ENCODE results near the gene TMEM19.
"Not testable (repeated sequence)": the region's sequence is repeated elsewhere in the genome, so short reads cannot be mapped to it uniquely, and the experiment has no call there.

The TMEM19 gene

DNA sequence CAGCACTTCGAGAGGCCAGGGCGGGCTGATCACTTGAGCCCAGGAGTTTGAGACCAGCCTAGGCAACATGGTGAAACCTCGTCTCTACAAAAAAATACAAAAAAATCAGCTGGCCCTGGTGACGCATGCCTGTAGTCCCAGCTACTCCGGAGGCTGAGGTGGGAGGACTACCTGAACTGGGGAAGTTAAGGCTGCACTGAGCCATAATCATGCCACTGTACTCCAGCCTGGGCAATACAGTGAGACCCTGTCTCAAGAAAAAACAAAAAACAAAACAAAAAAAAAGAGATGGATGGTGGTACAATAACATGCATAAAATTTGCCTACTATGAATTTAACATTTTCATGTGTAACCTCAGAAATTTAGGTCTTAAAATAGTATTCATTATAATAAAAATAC is 19.6 kb upstream of the TMEM19 start:
- no peak for DNase-seq

DNA sequence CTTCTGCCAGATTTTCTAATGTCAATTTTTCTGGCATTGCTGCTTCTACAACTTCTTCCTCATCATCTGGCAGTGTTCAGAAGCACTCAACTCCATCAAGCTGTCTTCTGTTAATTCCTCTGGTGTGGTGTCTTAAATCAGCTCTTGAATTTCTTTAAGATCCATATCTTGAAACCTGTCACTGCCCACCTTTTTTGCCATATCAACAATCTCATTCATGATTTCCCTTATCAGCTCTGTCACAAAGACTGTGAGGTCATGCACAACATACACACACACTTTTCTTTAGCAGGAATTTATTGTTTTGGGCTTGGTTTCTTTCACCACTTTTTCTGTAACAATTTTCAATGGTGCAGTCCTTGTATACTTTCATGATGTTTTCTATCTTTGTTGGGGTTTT is 14.6 kb upstream of the TMEM19 start:
- no peak for DNase-seq

DNA sequence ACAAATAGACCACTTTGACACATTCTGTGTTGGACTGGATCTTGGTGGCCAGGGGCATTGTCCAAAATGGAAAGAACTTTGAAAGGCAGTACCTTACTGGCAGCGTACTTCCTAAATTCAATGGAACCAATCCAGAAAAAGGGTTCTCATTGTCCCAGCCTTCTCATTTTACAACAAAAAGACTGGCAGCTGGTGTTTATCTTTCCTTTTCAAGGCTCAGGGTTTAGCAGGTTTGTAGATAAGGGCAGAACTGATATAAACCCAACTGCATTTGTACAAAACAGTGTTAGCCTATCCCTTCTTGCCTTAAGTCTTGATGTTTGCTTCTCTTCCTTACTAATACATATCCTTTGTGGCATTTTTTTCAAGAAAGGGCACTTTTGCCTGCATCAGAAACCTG is 14.1 kb upstream of the TMEM19 start:
- peak; percentile 7 for DNase-seq

DNA sequence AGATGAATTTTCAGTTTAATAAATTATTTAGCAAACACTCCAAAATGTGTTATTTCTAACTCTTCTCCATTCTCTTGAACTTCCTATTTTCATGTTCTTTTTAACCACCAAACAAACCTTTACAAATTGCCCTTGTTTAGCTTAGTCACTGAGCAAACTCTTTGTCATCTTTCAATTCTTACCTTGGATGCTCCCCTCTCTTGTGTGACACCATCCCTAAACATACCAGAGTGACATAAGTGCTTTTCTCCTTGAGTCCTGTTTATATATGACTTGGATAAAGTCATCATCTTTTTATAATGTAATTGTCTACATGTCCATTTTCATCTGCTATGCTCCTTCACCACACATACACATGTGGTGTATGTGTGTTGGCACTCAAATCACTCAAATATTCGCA is 3.4 kb upstream of the TMEM19 start:
- no peak for DNase-seq

DNA sequence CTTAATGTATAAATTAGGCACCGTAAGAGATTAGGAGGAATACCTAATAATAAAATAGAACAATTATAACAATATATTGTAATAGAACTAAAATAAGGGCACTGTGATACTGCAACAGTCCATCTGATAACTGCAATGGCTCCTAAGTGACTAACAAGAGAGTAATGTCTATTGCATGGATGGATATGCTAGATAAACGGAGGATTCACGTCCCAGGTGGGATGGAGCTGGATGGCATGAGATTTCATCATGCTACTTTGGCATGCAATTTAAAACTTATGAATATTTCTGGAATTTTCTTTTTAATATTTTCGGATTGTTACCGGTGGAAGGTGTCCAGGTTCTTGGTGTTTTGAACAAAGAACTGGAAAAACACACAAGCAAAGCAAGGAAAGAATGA is 2.2 kb upstream of the TMEM19 start:
- DNase-seq: no peak

DNA sequence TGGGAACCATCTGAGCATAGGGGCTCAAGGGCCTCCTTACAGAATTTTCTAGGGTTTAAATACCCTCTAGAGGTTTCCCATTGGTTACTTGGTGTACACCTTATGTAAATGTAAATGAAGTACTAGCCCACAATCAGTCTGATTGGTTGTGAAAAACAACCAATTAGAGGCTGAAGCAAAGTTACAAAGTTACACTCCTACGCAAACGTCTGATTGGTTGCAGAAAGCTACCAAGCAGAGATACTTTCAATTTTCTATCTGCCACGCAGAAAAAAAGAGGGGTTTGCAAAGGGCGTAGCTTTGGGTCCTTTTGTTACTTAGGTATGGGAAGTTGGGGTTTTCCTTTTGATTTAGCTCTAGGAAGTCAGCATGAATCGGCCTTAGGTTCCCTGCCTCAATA is 1.8 kb upstream of the TMEM19 start:
- DNase-seq: peak; percentile 58

DNA sequence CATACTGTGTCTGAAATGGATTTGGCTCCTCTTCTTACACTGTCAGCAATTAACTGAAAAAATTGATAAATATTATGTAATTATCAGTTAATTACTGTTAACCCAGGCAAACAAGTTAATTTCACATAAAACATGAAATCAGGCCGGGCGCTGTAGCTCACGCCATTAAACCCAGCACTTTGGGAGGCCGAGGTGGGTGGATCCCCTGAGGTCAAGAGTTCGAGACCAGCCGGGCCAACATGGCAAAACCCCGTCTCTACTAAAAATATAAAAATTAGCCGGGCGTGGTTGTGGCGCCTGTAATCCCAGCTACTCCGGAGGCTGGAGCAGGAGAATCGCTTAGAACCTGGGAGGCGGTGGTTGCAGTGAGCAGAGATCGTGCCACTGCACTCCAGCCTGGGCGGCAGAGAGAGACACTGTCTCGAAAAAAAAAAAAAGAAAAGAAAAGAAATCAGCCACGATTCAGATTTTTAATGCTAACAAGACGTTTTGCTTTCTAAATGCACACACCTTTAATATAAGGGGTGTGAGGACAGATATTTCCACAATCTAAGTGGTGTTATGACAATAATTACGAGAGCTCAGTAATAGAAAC is 473 bp upstream of the TMEM19 start:
- DNase-seq: peak; percentile 23

DNA sequence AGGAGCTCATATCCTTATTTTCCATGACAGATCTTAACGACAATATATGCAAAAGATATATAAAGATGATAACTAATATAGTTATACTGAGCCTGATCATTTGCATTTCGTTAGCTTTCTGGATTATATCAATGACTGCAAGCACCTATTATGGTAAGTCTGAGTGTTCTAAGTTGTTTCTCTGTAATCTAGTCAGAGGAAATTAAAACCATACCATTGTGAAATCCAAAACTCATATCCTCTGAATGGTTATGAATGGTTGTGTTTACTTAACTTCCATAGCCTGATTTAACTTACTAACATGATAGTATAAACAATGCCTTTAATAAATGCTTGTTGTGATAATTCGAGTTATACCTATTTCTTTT is 760 bp downstream of the TMEM19 start:
- no peak for DNase-seq

DNA sequence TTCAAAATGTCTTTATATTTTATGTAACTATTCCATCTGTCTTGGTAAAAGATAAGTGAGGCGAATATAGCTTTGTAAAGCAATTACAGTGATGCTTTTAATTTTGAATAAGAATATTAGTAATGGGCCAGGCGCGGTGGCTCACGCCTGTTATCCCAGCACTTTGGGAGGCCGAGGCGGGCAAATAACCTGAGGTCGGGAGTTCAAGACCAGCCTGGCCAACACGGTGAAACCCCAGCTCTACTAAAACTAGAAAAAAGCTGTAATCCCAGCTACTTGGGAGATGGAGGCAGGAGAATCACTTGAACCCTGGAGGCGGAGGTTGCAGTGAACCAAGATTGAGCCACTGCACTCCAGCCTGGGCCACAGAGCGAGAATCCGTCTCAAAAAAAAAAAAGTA is 1.3 kb downstream of the TMEM19 start:
- DNase-seq: not testable (repeated sequence)

DNA sequence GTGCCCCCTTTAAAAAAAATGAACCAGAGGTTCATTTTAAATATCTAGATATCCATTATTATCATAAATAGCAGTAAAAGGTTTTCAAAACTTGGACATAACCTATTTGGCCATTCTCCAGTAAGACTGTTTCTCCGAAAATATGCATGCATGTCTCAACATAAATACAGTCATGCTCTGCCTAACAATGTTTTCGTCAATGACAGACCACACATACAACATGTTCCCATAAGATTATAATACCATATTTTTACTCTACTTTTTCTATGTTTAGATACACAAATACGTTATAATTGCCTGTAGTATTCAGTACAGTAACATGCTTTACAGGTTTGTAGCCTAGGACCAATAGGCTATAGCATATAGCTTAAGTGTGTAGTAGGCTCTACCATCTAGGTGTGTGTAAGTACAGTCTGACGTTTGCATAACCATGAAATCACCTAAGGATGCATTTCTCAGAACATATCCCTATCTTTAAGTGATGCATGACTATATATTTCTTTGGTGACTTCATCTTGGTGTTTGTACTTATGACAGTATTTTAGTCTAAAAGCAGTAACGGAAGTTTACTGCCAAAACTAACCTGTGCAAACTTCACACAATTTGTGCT is 3.2 kb downstream of the TMEM19 start:
- no peak for DNase-seq

DNA sequence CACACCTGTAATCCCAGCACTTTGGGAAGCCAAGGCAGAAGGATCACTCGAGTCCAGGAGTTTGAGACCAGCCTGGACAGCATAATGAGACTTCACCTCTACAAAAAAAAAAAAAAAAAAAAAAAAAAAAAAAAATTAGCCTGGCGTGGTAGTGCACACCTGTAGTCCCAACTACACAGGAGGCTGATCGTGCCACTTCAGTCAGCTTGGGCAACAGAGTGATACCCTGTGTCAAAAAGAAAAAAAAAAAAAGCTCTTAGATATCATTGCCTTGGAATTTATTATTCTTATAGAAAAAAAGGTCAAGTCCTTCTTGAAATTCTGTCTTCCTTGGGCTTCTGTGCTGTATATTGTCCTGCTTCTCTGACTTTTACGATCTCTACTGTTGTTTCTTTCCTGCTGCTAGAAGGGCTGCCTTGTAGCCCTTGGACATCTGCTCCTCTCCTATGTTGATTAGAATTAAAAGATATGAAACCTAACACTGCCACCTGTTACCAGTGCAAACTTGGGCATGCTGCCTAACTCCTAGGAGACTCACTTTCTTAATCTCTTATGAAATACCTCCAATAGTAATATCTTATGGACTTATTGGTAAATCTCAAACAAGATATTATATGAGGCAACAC is 5.7 kb downstream of the TMEM19 start:
- DNase-seq: peak; percentile 60

DNA sequence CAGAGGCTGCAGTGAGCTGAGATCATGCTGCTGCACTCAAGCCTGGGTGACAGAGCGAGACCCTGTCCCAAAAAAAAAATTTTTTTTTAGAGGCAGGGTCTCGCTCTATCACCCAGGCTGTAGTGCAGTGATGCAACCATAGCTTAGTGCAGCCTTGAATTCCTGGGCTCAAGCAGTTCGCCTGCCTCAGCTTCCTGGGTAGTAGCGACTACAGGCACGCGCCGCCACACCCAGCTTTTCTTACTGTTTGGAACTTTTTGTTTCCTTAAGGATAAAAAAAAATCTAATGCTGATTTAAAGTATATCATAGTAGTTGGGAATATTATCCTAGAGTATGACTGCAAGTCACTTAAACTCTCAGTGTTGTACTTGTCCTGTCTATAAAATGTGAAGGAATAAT is 7.2 kb downstream of the TMEM19 start:
- DNase-seq: no peak

DNA sequence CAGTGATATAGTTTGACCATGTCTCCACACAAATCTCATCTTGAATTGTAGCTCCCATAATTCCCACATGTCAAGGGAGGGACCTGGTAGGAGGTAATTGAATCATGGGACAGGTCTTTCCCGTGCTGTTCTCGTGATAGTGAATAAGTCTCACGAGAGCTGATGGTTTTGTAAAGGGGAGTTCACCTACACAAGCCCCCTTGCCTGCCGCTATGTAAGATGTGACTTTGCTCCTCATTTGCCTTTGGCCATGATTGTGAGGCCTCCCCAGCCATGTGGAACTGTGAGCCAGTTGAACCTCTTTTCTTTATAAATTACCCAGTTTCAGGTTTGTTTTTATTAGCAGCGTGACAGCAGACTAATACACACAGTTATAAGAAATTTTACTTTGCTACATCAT is 7.8 kb downstream of the TMEM19 start:
- not testable (repeated sequence) for DNase-seq

DNA sequence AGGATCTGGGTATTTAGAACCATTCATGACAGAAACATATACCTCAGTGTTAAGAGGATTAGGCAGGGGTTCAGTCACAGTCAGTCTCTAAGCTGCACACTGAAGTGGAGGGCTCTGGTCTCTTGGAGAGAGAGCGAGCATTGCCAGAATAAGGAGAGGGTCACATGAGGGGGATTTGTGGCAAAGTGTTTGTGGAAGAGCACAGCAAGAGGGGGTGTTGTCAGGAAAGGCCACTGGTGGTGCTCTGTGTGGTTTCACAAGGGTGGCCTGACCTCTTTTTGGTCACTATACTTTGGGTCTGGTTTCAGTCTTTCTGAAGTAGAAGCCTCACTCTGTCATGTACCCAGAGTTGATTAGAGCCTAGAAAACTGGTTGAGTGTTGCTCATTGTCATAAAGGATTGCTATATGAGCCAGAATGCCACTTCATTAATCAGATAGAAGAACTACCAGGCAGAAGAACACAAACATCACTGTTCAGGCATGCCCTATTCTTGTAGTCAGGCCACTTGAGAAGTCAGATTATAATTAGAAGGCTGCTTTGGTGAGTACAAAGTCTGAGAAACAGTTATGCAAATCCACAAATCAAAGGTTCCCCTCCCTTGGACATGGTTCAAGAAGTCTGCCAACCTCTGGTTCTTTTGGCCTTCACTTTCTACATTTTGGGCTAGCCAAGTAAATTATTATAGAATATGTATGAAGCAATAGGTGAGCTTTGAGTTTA is 8.4 kb downstream of the TMEM19 start:
- DNase-seq: no peak

DNA sequence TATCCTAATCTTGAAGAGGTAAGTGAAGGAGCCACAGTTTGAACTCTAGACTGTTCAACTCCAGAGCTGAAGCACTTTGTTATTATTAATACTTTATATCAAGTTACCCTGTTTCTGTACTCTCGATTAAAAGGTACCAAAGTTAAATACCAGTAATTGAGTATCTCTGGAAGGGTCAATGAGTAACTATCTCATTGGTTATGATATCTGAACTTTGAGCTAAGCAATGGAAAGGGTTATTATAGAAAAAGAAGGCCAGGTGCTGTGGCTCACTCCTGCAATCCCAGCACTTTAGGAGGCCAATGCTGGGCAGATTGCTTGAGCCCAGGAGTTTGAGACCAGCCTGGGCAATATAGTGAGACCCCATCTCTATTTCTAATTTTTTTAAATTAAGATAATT is 9.9 kb downstream of the TMEM19 start:
- DNase-seq: no peak

DNA sequence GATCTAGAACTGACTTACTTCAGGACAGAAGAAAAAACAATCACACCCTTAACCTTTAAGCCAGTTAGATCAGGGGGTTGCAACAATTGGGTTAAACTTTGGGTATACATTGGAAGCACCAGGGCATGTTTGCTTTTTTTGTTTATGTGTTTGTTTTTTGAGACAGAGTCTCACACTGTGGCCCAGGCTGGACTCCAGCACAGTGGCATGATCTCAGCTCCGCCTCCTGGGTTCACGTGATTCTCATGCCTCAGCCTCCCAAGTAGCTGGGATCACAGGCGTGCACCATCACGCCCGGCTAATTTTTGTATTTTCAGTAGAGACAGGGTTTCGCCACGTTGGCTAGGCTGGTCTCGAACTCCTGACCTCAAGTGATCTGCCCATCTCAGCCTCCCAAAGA is 16.3 kb downstream of the TMEM19 start:
- DNase-seq: not testable (repeated sequence)

DNA sequence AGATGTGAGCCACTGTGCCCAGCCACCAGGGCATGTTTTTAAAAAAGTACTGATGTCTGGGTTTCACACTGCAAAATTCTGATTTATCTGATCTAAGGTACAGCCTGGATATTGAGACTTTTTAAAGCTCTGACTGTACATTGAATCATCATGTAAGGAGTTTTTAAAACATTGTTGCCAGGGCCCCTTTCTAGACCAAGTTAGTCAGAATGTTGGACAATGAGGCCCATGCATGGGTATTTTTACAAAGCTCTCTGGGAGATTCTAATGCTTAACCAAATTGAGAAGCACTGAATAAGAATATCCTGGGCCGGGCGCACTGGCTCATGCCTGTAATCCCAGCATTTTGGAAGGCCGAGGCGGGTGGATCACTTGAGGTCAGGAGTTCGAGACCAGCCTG is 16.7 kb downstream of the TMEM19 start:
- DNase-seq: no peak

DNA sequence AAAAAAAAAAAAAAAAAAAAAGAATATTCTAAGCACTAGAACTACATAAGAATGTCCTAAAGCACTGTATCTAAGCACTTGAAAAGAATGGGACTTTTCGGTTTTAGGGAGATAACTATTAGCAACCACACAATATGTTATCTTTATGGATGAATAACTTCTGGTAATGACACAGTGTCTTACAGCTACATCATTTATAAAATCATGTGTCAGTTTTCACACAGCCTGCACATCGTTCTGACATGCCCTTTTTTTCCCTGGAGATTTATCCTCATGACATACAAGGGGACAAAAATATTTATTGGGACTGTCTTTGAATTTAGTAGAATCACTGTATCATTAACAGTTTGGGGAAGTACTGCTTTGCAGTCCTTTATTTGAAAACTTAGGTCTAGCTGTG is 17.3 kb downstream of the TMEM19 start:
- DNase-seq: no peak

DNA sequence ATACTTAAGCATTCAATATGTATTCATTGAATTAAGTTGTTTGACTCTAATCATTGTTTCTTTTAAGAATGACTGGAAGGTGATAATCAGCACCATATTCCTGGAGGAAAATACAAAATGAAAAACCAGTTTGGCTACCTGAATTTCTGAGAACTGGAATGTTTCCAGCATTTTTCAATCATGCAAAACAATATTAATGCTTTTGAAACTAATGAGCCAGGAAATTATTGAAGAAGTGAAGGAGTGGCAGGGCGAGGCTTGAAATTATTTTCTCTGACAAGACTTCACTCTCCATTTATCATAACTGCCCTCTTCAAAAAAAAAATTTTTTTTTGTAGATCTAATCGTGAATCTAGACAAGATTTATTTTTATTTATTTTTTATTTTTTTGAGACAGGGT is 19.0 kb downstream of the TMEM19 start:
- DNase-seq: no peak

DNA sequence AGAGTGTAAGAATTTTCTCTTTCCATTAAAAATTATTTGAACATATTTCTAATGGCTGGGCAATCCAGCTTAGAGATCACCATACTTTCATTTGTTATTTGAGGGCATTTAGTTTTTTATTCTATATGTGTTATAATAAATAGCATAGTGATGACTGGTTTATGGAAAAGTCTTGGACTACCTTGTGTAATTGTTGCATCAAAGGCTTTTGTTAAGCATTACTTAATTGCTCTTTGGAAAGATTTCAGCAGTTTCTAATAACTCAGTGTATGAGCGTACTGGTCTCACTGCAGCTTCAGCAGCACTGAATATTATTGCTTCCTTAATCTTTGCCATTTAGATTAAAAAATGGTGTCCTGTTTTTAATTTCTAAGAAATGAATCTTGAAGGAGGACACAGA is 22.8 kb downstream of the TMEM19 start:
- no peak for DNase-seq

DNA sequence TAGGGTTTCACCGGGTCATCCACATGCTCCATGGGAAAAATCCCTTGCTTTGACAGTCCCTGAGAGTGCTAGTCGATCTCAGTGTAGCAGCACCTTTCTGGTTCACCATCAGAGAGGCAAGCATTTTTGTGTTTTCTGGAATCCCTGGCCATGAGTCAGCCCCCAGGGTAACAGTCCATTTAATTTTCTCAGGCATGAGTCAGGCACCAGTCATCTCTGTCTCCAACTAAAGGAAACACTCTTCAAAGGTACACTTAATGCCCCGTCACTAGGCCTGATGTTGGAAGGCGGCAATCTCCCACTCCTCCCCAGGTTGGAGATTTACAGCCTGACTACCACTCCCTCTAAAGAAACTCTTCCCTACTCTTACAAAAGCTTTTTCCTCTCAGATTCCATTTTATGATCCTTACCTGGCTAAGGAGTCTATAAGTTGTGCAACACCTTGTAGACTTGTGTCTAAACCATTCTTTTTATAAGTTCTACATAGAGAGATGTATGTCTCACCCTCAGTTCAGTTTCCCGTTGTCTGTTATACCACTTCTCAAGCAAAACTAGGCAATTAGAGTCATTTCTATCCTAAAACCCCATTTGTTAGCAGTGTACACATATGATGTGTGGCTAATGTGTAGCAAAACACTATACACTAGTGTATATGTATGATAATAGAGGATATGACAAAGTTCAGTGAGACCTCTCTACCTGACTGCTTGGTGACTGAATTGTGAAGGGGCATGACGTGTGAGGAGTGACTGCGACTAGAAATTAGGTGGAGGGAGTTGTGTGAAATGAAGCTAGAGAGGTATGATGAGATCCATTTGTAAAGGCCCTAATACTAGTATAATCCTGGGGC is 24.6 kb downstream of the TMEM19 start:
- no peak for DNase-seq

DNA sequence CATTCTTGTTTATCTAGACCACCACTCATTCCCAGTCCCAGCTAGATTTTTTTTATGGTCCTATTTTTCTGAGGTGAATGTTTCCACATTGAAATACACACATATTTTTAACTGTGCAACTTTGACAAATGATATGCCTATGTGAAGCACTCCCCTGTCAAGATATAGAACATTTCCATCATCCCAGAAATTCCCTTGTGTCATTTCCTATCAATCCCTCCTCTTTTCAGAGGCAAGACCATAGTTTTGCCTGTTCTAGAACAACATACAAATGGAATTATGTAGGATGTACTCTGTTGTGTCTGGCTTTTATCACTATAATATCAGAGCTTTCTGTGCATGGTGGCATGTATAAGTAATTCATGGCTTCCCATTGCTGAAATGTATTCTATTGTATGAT is 32.7 kb downstream of the TMEM19 start:
- no peak for DNase-seq

DNA sequence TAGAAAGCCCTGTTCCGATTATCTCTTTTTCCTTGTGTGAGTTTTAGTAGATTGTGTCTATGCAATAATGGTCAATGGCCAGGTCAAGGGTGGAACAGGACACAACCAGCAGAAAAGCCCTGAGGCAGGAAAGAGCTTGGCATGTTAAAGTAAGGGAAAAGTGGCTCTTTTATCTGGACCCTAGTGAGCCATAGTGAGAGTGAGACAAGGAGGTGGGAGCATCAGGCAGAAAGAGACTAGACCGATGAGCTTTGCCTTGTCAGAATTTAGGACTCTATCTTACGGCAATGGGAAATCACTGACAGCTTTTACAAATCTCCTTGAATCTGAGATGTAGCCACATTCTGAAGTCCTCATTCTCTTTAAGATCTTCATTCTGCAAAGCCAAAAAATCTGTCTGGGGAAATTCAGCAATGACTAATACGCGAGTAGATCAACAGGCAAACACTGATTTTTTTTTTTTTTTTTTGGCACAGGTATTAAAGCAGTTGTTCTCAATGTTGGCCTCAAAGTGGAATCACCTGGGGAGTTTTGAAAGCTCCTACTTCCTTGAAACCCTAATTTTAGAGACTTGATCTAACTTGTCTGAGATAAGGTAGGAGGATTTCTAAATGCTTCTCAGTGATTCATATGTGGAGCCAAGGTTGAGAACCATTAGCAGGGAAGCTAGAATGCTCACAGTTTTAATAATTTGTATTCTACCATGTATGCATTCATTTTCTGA is 33.9 kb downstream of the TMEM19 start:
- no peak for DNase-seq

All from NCI-H69 (cell line).